ENCODE data around the gene CXCL12. TPM values are rescaled to one million over a fixed set of nuclear protein-coding genes. Genes with fewer than 3 reads are reported as not detected.
A peak's percentile ranks its signal among the peaks of the same experiment; 100 is the strongest.

Gene CXCL12
- total and polyA plus RNA-seq, 5 donors, result 102 to 154 (median 114) TPM

- ATAC-seq, result no peak
These were observed 35.1 kb upstream of the CXCL12 start for GRCh38 chr10:44419790-44420549.

GRCh38 chr10:44418637-44419036 is 33.7 kb upstream of the CXCL12 start:
- DNase-seq (peak in 1 of 3 donors; percentile 18), ATAC-seq (no peak)
- Histone ChIP-seq H3K27me3 (ENCODE audit: control insufficient read depth, insufficient read depth) (no peaks in the 10 kb centered on the region), H3K9me3 (ENCODE audit: control insufficient read depth, low read length) (no peaks in the 10 kb centered on the region), H3K4me1 (ENCODE audit: control insufficient read depth, insufficient read depth, low read length) (no peaks in the 10 kb centered on the region), H3K27ac (ENCODE audit: low read length) (no peak overlapping the region), H3K4me3 (ENCODE audit: low read length) (no peak overlapping the region)
- WGBS, result 97% methylated on average over 8 of the region's 8 CpGs
- intact Hi-C loops (cut with DNase I), result no loop called here

More at GRCh38 chr10:44419790-44420549, 35.1 kb upstream of the CXCL12 start:
- whole genome bisulfite sequencing, result 61% methylated on average over 2 of the region's 2 CpGs
- Histone ChIP-seq H3K4me1 (ENCODE audit: control insufficient read depth, insufficient read depth, low read length) (no peaks in the 10 kb centered on the region), H3K27me3 (ENCODE audit: control insufficient read depth, insufficient read depth) (no peaks in the 10 kb centered on the region), H3K27ac (ENCODE audit: low read length) (no peak overlapping the region), H3K4me3 (ENCODE audit: low read length) (no peak overlapping the region), H3K9me3 (ENCODE audit: control insufficient read depth, low read length) (no peaks in the 10 kb centered on the region)
- intact Hi-C loops (cut with DNase I), result no loop called here
- DNase-seq, result peak in 1 of 3 donors; percentile 17

GRCh38 chr10:44417761-44418160 is 32.9 kb upstream of the CXCL12 start:
- ATAC-seq (no peak), DNase-seq (no peak)
- no peaks in the 10 kb centered on the region for H3K4me1 ChIP-seq (ENCODE audit: control insufficient read depth, insufficient read depth, low read length)
- H3K4me3 ChIP-seq (ENCODE audit: low read length), result no peak overlapping the region
- intact Hi-C loops (cut with DNase I), result no loop called here
- H3K27me3 ChIP-seq (ENCODE audit: control insufficient read depth, insufficient read depth), result no peaks in the 10 kb centered on the region
- H3K27ac ChIP-seq (ENCODE audit: low read length), result no peak overlapping the region
- 97% methylated on average over 4 of the region's 4 CpGs for WGBS
- H3K9me3 ChIP-seq (ENCODE audit: control insufficient read depth, low read length), result no peaks in the 10 kb centered on the region

- H3K27ac ChIP-seq (ENCODE audit: low read length), result no peak overlapping the region
- ATAC-seq (peak in 1 of 2 donors; percentile 47), DNase-seq (peak in 1 of 3 donors; percentile 39)
- H3K27me3 ChIP-seq (ENCODE audit: control insufficient read depth, insufficient read depth), result no peaks in the 10 kb centered on the region
- WGBS, result 51% methylated on average over 2 of the region's 2 CpGs
- H3K4me1 ChIP-seq (ENCODE audit: control insufficient read depth, insufficient read depth, low read length), result no peaks in the 10 kb centered on the region
- intact Hi-C loops (cut with DNase I), result no loop called here
- H3K9me3 ChIP-seq (ENCODE audit: control insufficient read depth, low read length), result no peaks in the 10 kb centered on the region
- H3K4me3 ChIP-seq (ENCODE audit: low read length), result no peak overlapping the region
These were observed 32.0 kb upstream of the CXCL12 start for GRCh38 chr10:44416936-44417335.

GRCh38 chr10:44416021-44416771 is 31.3 kb upstream of the CXCL12 start:
- intact Hi-C loops (cut with DNase I), result no loop called here
- WGBS, result 34% methylated on average over 7 of the region's 7 CpGs
- Histone ChIP-seq H3K27me3 (ENCODE audit: control insufficient read depth, insufficient read depth) (no peaks in the 10 kb centered on the region), H3K27ac (ENCODE audit: low read length) (peak overlapping the region; percentile 48), H3K4me3 (ENCODE audit: low read length) (no peak overlapping the region), H3K4me1 (ENCODE audit: control insufficient read depth, insufficient read depth, low read length) (no peaks in the 10 kb centered on the region), H3K9me3 (ENCODE audit: control insufficient read depth, low read length) (no peaks in the 10 kb centered on the region)
- ATAC-seq (peak; percentile 70 to 76), DNase-seq (peak in 2 of 3 donors; percentile 70 to 72)

GRCh38 chr10:44415121-44415520 is 30.2 kb upstream of the CXCL12 start:
- intact Hi-C loops (cut with DNase I), result no loop called here
- Histone ChIP-seq H3K4me3 (ENCODE audit: low read length) (no peak overlapping the region), H3K4me1 (ENCODE audit: control insufficient read depth, insufficient read depth, low read length) (no peaks in the 10 kb centered on the region), H3K27me3 (ENCODE audit: control insufficient read depth, insufficient read depth) (no peaks in the 10 kb centered on the region), H3K27ac (ENCODE audit: low read length) (no peak overlapping the region), H3K9me3 (ENCODE audit: control insufficient read depth, low read length) (no peaks in the 10 kb centered on the region)
- WGBS, result 87% methylated on average over 2 of the region's 2 CpGs
- DNase-seq (no peak), ATAC-seq (no peak)

- no peaks in the 10 kb centered on the region for H3K9me3 ChIP-seq (ENCODE audit: control insufficient read depth, low read length)
- no peaks in the 10 kb centered on the region for H3K27me3 ChIP-seq (ENCODE audit: control insufficient read depth, insufficient read depth)
- H3K4me1 ChIP-seq (ENCODE audit: control insufficient read depth, insufficient read depth, low read length), result no peaks in the 10 kb centered on the region
- 78% methylated on average over 1 of the region's 1 CpG for WGBS
- DNase-seq (no peak), ATAC-seq (no peak)
- no peak overlapping the region for H3K4me3 ChIP-seq (ENCODE audit: low read length)
- H3K27ac ChIP-seq (ENCODE audit: low read length), result no peak overlapping the region
- intact Hi-C loops (cut with DNase I), result no loop called here
These were observed 28.5 kb upstream of the CXCL12 start for GRCh38 chr10:44413416-44413815.

- peak in 1 of 3 donors; percentile 18 for DNase-seq
- intact Hi-C loops (cut with DNase I), result no loop called here
- Histone ChIP-seq H3K27me3 (ENCODE audit: control insufficient read depth, insufficient read depth) (no peaks in the 10 kb centered on the region), H3K4me1 (ENCODE audit: control insufficient read depth, insufficient read depth, low read length) (no peaks in the 10 kb centered on the region), H3K4me3 (ENCODE audit: low read length) (no peak overlapping the region), H3K9me3 (ENCODE audit: control insufficient read depth, low read length) (no peaks in the 10 kb centered on the region), H3K27ac (ENCODE audit: low read length) (no peak overlapping the region)
- ATAC-seq, result no peak
- WGBS, result 95% methylated on average over 5 of the region's 5 CpGs
These were observed 26.4 kb upstream of the CXCL12 start for GRCh38 chr10:44411251-44411650.

GRCh38 chr10:44404741-44405437 is 20.0 kb upstream of the CXCL12 start:
- intact Hi-C loops (cut with DNase I), result no loop called here
- DNase-seq (no peak), ATAC-seq (no peak)
- no peaks in the 10 kb centered on the region for H3K9me3 ChIP-seq (ENCODE audit: control insufficient read depth, low read length)
- H3K4me1 ChIP-seq (ENCODE audit: control insufficient read depth, insufficient read depth, low read length), result no peaks in the 10 kb centered on the region
- H3K27ac ChIP-seq (ENCODE audit: low read length), result no peak overlapping the region
- H3K4me3 ChIP-seq (ENCODE audit: low read length), result no peak overlapping the region
- 96% methylated on average over 2 of the region's 2 CpGs for WGBS
- H3K27me3 ChIP-seq (ENCODE audit: control insufficient read depth, insufficient read depth), result no peaks in the 10 kb centered on the region

GRCh38 chr10:44402465-44403195 is 17.7 kb upstream of the CXCL12 start:
- intact Hi-C loops (cut with DNase I), result no loop called here
- 73% methylated on average over 6 of the region's 6 CpGs for WGBS
- H3K4me1 ChIP-seq (ENCODE audit: control insufficient read depth, insufficient read depth, low read length), result no peaks in the 10 kb centered on the region
- no peak for ATAC-seq
- no peak for DNase-seq
- no peak overlapping the region for H3K27ac ChIP-seq (ENCODE audit: low read length)
- no peak overlapping the region for H3K4me3 ChIP-seq (ENCODE audit: low read length)
- no peaks in the 10 kb centered on the region for H3K9me3 ChIP-seq (ENCODE audit: control insufficient read depth, low read length)
- H3K27me3 ChIP-seq (ENCODE audit: control insufficient read depth, insufficient read depth), result no peaks in the 10 kb centered on the region
